HG02610 (cell line): ENCODE results near the gene PTPRH.

Experiments
- ATAC-seq: cut with Tn5 transposase; IDR thresholded peaks from one replicate; pipeline ENCODE4 v1.9.1; 2021; ENCODE audit warnings: mild to moderate bottlenecking, moderate library complexity; ENCODE audit not compliant: unreplicated experiment

PTPRH gene

GRCh38 chr19:55208880-55209692 is at the start of gene PTPRH:
Gene PTPRH, minus strand, starts transcription at chr19:55209501. Its CDS starts 68 bp downstream, at chr19:55209433.
- ATAC-seq: no peak

- peak; percentile 8 for ATAC-seq
Observed at GRCh38 chr19:55258476-55258827, 49.2 kb upstream of the PTPRH start.

GRCh38 chr19:55257461-55258420 is 48.4 kb upstream of the PTPRH start:
- ATAC-seq: no peak

- ATAC-seq: no peak
Observed at GRCh38 chr19:55256562-55257460, 47.5 kb upstream of the PTPRH start.

GRCh38 chr19:55255618-55256423 is 46.5 kb upstream of the PTPRH start:
- no peak for ATAC-seq

- no peak for ATAC-seq
Observed at GRCh38 chr19:55254625-55254977, 45.3 kb upstream of the PTPRH start.

GRCh38 chr19:55253842-55254624 is 44.7 kb upstream of the PTPRH start:
- ATAC-seq: no peak

GRCh38 chr19:55252760-55253663 is 43.7 kb upstream of the PTPRH start:
- ATAC-seq: no peak

GRCh38 chr19:55251341-55252081 is 42.2 kb upstream of the PTPRH start:
- ATAC-seq: no peak

- ATAC-seq: no peak
Observed at GRCh38 chr19:55250262-55251036, 41.1 kb upstream of the PTPRH start.

- ATAC-seq: no peak
Observed at GRCh38 chr19:55249841-55250240, 40.5 kb upstream of the PTPRH start.

GRCh38 chr19:55248704-55249103 is 39.4 kb upstream of the PTPRH start:
- ATAC-seq: no peak

GRCh38 chr19:55248166-55248675 is 38.9 kb upstream of the PTPRH start:
- no peak for ATAC-seq

- ATAC-seq: no peak
Observed at GRCh38 chr19:55247621-55248099, 38.4 kb upstream of the PTPRH start.

- ATAC-seq: no peak
Observed at GRCh38 chr19:55246462-55247451, 37.5 kb upstream of the PTPRH start.
